ENCODE data around the gene FOXP1.

The FOXP1 gene

GRCh38 chr3:71423151-71423906 is 160.2 kb downstream of the FOXP1 start:
- intact Hi-C loops (cut with DNase I; ENCODE audit: low total_unique reads), result no loop called here
- no peaks in the 10 kb centered on the region for H3K36me3 ChIP-seq
- no peak overlapping the region for H3K27ac ChIP-seq
- H3K27me3 ChIP-seq, result no peaks in the 10 kb centered on the region
- H3K4me3 ChIP-seq, result no peak overlapping the region
- TF ChIP-seq CTCF (IDR thresholded peaks at IDR 0.05), result no peak
- H3K4me1 ChIP-seq, result peaks cover 0 to 13% (median 5%) of the 10 kb centered on the region in 4 donors
- no peaks in the 10 kb centered on the region for H3K9me3 ChIP-seq
- DNase-seq, result no peak

GRCh38 chr3:71421820-71422566 is 161.5 kb downstream of the FOXP1 start:
- intact Hi-C loops (cut with DNase I; ENCODE audit: low total_unique reads), result no loop called here
- H3K36me3 ChIP-seq, result no peaks in the 10 kb centered on the region
- TF ChIP-seq CTCF (IDR thresholded peaks at IDR 0.05), result no peak
- DNase-seq, result no peak
- no peak overlapping the region for H3K4me3 ChIP-seq
- no peaks in the 10 kb centered on the region for H3K9me3 ChIP-seq
- H3K27ac ChIP-seq, result no peak overlapping the region
- no peaks in the 10 kb centered on the region for H3K27me3 ChIP-seq
- peaks cover 0 to 16% (median 4%) of the 10 kb centered on the region in 4 donors for H3K4me1 ChIP-seq

GRCh38 chr3:71421475-71421819 is 162.1 kb downstream of the FOXP1 start:
- H3K27me3 ChIP-seq, result no peaks in the 10 kb centered on the region
- intact Hi-C loops (cut with DNase I; ENCODE audit: low total_unique reads), result no loop called here
- no peaks in the 10 kb centered on the region for H3K9me3 ChIP-seq
- peaks cover 0 to 16% (median 4%) of the 10 kb centered on the region in 4 donors for H3K4me1 ChIP-seq
- no peak overlapping the region for H3K4me3 ChIP-seq
- DNase-seq, result no peak
- no peaks in the 10 kb centered on the region for H3K36me3 ChIP-seq
- H3K27ac ChIP-seq, result no peak overlapping the region
- TF ChIP-seq CTCF (IDR thresholded peaks at IDR 0.05), result no peak

- Histone ChIP-seq H3K4me1 (peaks cover 0 to 12% (median 6%) of the 10 kb centered on the region in 4 donors), H3K9me3 (no peaks in the 10 kb centered on the region), H3K36me3 (no peaks in the 10 kb centered on the region), H3K27ac (no peak overlapping the region), H3K27me3 (no peaks in the 10 kb centered on the region), H3K4me3 (no peak overlapping the region)
- intact Hi-C loops (cut with DNase I; ENCODE audit: low total_unique reads), result no loop called here
- no peak for DNase-seq
- TF ChIP-seq CTCF (IDR thresholded peaks at IDR 0.05), result no peak
Observed at GRCh38 chr3:71419369-71419768, 164.2 kb downstream of the FOXP1 start.

GRCh38 chr3:71417791-71418190 is 165.7 kb downstream of the FOXP1 start:
- no peak for TF ChIP-seq CTCF (IDR thresholded peaks at IDR 0.05)
- Histone ChIP-seq H3K27ac (no peak overlapping the region), H3K4me3 (no peak overlapping the region), H3K9me3 (no peaks in the 10 kb centered on the region), H3K4me1 (peaks cover 0 to 11% (median 2%) of the 10 kb centered on the region in 4 donors), H3K36me3 (no peaks in the 10 kb centered on the region), H3K27me3 (no peaks in the 10 kb centered on the region)
- intact Hi-C loops (cut with DNase I; ENCODE audit: low total_unique reads), result no loop called here
- DNase-seq, result no peak

Data from tibial artery (tissue), 4 donors.